HepG2 (cell line): ENCODE measurements around the gene TCF25. TPM values are rescaled to one million over a fixed set of nuclear protein-coding genes. Genes with fewer than 3 reads are reported as not detected.

Experiments
- ATAC-seq: fragments of 200-7000 bp; cut with Tn5 transposase; 3 replicates; pipeline ENCODE4 v1.9.1; 2020; ENCODE audit warnings: mild to moderate bottlenecking, moderate library complexity
- BruUV-seq: library from RNA; stranded (reverse); fragments of 400-500 nt; replicated peaks from 2 replicates; lab custom pipeline; 2021; lab: Mats Ljungman, UMichigan
- CTCF ChIA-PET: fragments of 300-600 bp; formaldehyde crosslinking; extraction: SDS; loops from one replicate; lab custom pipeline; 2021; ENCODE audit warnings: low total read pairs, inconsistent platforms, low intra/inter-chr PET ratio; lab: Yijun Ruan, JAX
- POLR2A ChIA-PET: fragments of 350-600 bp; sonication (Branson Sonifier 250); formaldehyde crosslinking; loops from one replicate; lab custom pipeline; 2020; ENCODE audit warnings: antibody characterized with exemption, inconsistent platforms; lab: Yijun Ruan, JAX
- DNase-seq: peaks from one replicate; pipeline ENCODE4 v3.0.0-alpha.2; 2015; ENCODE audit warnings: low spot score
- FAIRE-seq: peaks from 3 replicates; lab custom pipeline; 2011; peaks lifted over from hg19 to GRCh38; lab: Jason Lieb, UNC
- H2AFZ ChIP-seq: one replicate; pipeline ENCODE4 v1.6.1; 2011; ENCODE audit warnings: low read length, inconsistent platforms
- H3K27ac ChIP-seq: fragments of 300-600 bp; 3 replicates; pipeline ENCODE4 v1.8.0; 2011; ENCODE audit warnings: mixed run types, mild to moderate bottlenecking, mixed read lengths, low read length, inconsistent platforms; ENCODE audit not compliant: insufficient read depth; ENCODE audit errors: extremely low read length
- H3K27me3 ChIP-seq, 2 experiments: fragments of 200-600 bp in 1 of 2; 2 replicates in 1 of 2; 3 replicates in 1 of 2; pipeline versions ENCODE4 v1.6.0 to v1.8.0; 2011; ENCODE audit warnings: low read length in 2 of 2, mild to moderate bottlenecking in 2 of 2, moderate library complexity in 2 of 2, inconsistent platforms in 1 of 2; ENCODE audit not compliant: insufficient read depth in 2 of 2, control insufficient read depth in 1 of 2
- H3K36me3 ChIP-seq, 2 experiments: fragments of 200-600 bp in 1 of 2; replicated peaks in 1 of 2; 2 replicates in 1 of 2; 3 replicates in 1 of 2; pipeline versions ENCODE4 v1.5.1 to v1.8.0; 2011; ENCODE audit warnings: low read length in 2 of 2, inconsistent platforms in 1 of 2; ENCODE audit not compliant: insufficient read depth in 2 of 2, control insufficient read depth in 1 of 2
- H3K4me1 ChIP-seq: 2 replicates; pipeline ENCODE4 v1.5.1; 2012; ENCODE audit warnings: low read length, inconsistent platforms; ENCODE audit not compliant: insufficient read depth
- H3K4me2 ChIP-seq: 2 replicates; pipeline ENCODE4 v1.6.0; 2011; ENCODE audit warnings: low read depth, low read length, inconsistent platforms
- H3K4me3 ChIP-seq, 3 experiments: fragments of 200-600 bp in 1 of 3; sonication (generic), shearing (Covaris generic) in 1 of 3; replicated peaks in 1 of 3; 2 replicates each; pipeline ENCODE4 v1.5.1; 2011 to 2016; ENCODE audit warnings: low read length in 3 of 3, inconsistent platforms in 2 of 3, low read depth in 2 of 3, mild to moderate bottlenecking in 2 of 3, control low read depth in 1 of 3, mixed read lengths in 1 of 3; ENCODE audit not compliant: insufficient read depth in 1 of 3
- H3K79me2 ChIP-seq: one replicate; pipeline ENCODE4 v1.6.1; 2011; ENCODE audit warnings: low read length, inconsistent platforms; ENCODE audit not compliant: insufficient read depth
- H3K9ac ChIP-seq: 2 replicates; pipeline ENCODE4 v1.6.0; 2011; ENCODE audit warnings: mild to moderate bottlenecking, low read depth, low read length, inconsistent platforms; ENCODE audit not compliant: insufficient read depth
- H3K9me3 ChIP-seq: 2 replicates; pipeline ENCODE4 v1.5.1; 2012; ENCODE audit warnings: mild to moderate bottlenecking, low read length
- H4K20me1 ChIP-seq: 2 replicates; pipeline ENCODE4 v1.6.0; 2011; ENCODE audit warnings: inconsistent platforms, mild to moderate bottlenecking, low read length, moderate library complexity; ENCODE audit not compliant: insufficient read depth
- AGO1 ChIP-seq: fragments of 200-400 bp; formaldehyde crosslinking; IDR thresholded peaks from 2 replicates; pipeline ENCODE4 v1.6.1; 2017; ENCODE audit warnings: mild to moderate bottlenecking, low read depth, low read length, moderate library complexity; ENCODE audit not compliant: poor library complexity, severe bottlenecking
- DMTF1 ChIP-seq: sonication (generic); formaldehyde crosslinking; IDR thresholded peaks from 2 replicates; pipeline ENCODE4 v1.4.0; 2020; ENCODE audit warnings: mild to moderate bottlenecking, missing genetic modification reagents
- ELF3 ChIP-seq: IDR thresholded peaks from 2 replicates; pipeline ENCODE4 v1.6.1; 2016; ENCODE audit warnings: missing genetic modification reagents, missing compliant biosample characterization
- ESRRA ChIP-seq: sonication (generic); formaldehyde crosslinking; IDR thresholded peaks from 2 replicates; pipeline ENCODE4 v1.5.1; 2020; ENCODE audit warnings: mild to moderate bottlenecking, low read depth, missing genetic modification reagents
- KDM1A ChIP-seq: IDR thresholded peaks from 2 replicates; pipeline ENCODE4 v1.6.1; 2016; ENCODE audit warnings: missing compliant biosample characterization
- NFIC ChIP-seq: IDR thresholded peaks from 2 replicates; pipeline ENCODE4 v1.6.1; 2012; ENCODE audit warnings: mild to moderate bottlenecking, low read length, inconsistent platforms
- REXO4 ChIP-seq: sonication (generic); formaldehyde crosslinking; IDR thresholded peaks from 2 replicates; pipeline ENCODE4 v1.8.0; 2022; ENCODE audit warnings: missing genetic modification reagents, mild to moderate bottlenecking, borderline replicate concordance
- SP2 ChIP-seq: sonication (generic); formaldehyde crosslinking; IDR thresholded peaks from 2 replicates; pipeline ENCODE4 v1.5.1; 2020; ENCODE audit warnings: mild to moderate bottlenecking, missing genetic modification reagents
- WIZ ChIP-seq: sonication (generic); formaldehyde crosslinking; IDR thresholded peaks from 2 replicates; pipeline ENCODE4 v1.5.1; 2020; ENCODE audit warnings: mild to moderate bottlenecking, missing genetic modification reagents
- ZBTB33 ChIP-seq: sonication (generic); formaldehyde crosslinking; IDR thresholded peaks from 2 replicates; pipeline ENCODE4 v1.4.0; 2020; ENCODE audit warnings: missing genetic modification reagents
- ZHX2 ChIP-seq, 2 experiments: sonication (generic) in 1 of 2; formaldehyde crosslinking in 1 of 2; IDR thresholded peaks; 2 replicates each; pipeline versions ENCODE4 v1.6.1 to v1.9.0; 2014 to 2022; ENCODE audit warnings: antibody characterized with exemption in 1 of 2, borderline replicate concordance in 1 of 2, inconsistent platforms in 1 of 2, low read depth in 1 of 2, missing genetic modification reagents in 1 of 2
- ZNF292 ChIP-seq: sonication (generic); formaldehyde crosslinking; IDR thresholded peaks from 2 replicates; pipeline ENCODE4 v1.8.1; 2022; ENCODE audit warnings: mild to moderate bottlenecking, low read depth, missing genetic modification reagents, borderline replicate concordance
- ZNF432 ChIP-seq: sonication (generic); formaldehyde crosslinking; IDR thresholded peaks from 2 replicates; pipeline ENCODE4 v1.5.0; 2020; ENCODE audit warnings: missing genetic modification reagents, mild to moderate bottlenecking, borderline replicate concordance
- ZNF746 ChIP-seq: sonication (generic); formaldehyde crosslinking; IDR thresholded peaks from 2 replicates; pipeline ENCODE4 v1.8.0; 2022; ENCODE audit warnings: mild to moderate bottlenecking, missing genetic modification reagents
- ZNF777 ChIP-seq: sonication (generic); formaldehyde crosslinking; IDR thresholded peaks from 2 replicates; pipeline ENCODE4 v1.4.0; 2020; ENCODE audit warnings: missing genetic modification reagents
- WGBS: methylation state at CpG from one replicate; pipeline ENCODE4 v1.1.6; 2017; ENCODE audit warnings: low lambda C conversion rate; 5-methylcytosine and 5-hydroxymethylcytosine counted together
- in situ Hi-C: cut with HindIII; loops from 2 replicates; pipeline ENCODE4 v1.10.0; 2017; ENCODE audit warnings: low pct_unique_long_range_greater_than_20kb; ENCODE audit not compliant: extremely low pct_ligation_motif_present
- intact Hi-C: fragments of 100-400 bp; cut with micrococcal nuclease; formaldehyde crosslinking; loops from one replicate; pipeline ENCODE4 v1.10.0; 2022; ENCODE audit not compliant: unreplicated experiment
- polyA plus RNA-seq, 8 experiments: library from polyadenylated mRNA; depleted of rRNA in 3 of 8; stranded (reverse) in 7 of 8; unstranded in 1 of 8; fragments of >200 nt; fragmentation: Illumina TruSeq in 4 of 8; extraction: Trizol in 4 of 8; gene quantifications; 2 replicates each; pipeline versions ENCODE4 v1.2.1 to v1.2.3, GENCODE V29; 2011 to 2016; ENCODE audit warnings: low read depth in 4 of 8, missing spikeins in 1 of 8, mixed read lengths in 1 of 8; ENCODE audit not compliant: insufficient read depth in 1 of 8
- total RNA-seq, 5 experiments: library from RNA; depleted of rRNA; stranded (reverse); fragments of >200 nt; fragmentation: Illumina TruSeq; extraction: Trizol; gene quantifications; 2 replicates each; pipeline ENCODE4 v1.2.3, GENCODE V29; 2016; ENCODE audit warnings: low read depth in 1 of 5

Gene TCF25
- total and polyA plus RNA-seq, 2 of the 13 experiments (the other 11 are each of a cell fraction or from before 2014, with no cell fraction given) = 138 to 206 TPM

GRCh38 chr16:89845417-89845816, 28.0 kb upstream of the TCF25 start:
- H3K9ac ChIP-seq = no peak overlapping the region
- FAIRE-seq (no peak), DNase-seq (no peak), ATAC-seq (no peak)
- intact Hi-C loops = no loop called here
- CTCF ChIA-PET = no interaction called here
- H3K79me2 ChIP-seq = no peaks in the 10 kb centered on the region
- no peak overlapping the region for H3K4me2 ChIP-seq
- 89% methylated on average over 10 of the region's 13 CpGs for WGBS
- H3K36me3 ChIP-seq = peaks cover 3 to 4% of the 10 kb centered on the region in 2 experiments; a peak in 2 of 5 replicates
- no TSS peak for BruUV-seq
- no peaks in the 10 kb centered on the region for H3K9me3 ChIP-seq
- no peak overlapping the region for H3K27ac ChIP-seq
- peaks cover 23% of the 10 kb centered on the region for H3K4me1 ChIP-seq
- no peak overlapping the region for H3K4me3 ChIP-seq
- in situ Hi-C loops = no loop called here
- TF ChIP-seq ZNF777 (CRISPR knock-in tag) (no peak), ELF3 (CRISPR knock-in tag) (no peak), ZNF746 (CRISPR knock-in tag) (no peak), NFIC (no peak), ESRRA (CRISPR knock-in tag) (no peak), ZNF292 (CRISPR knock-in tag) (no peak), DMTF1 (CRISPR knock-in tag) (no peak), ZHX2 (IDR thresholded peaks at IDR 0.05; ENCODE audit: low read depth) (no peak), ZHX2 (CRISPR knock-in tag; IDR thresholded peaks at IDR 0.05; ENCODE audit: borderline replicate concordance) (no peak), KDM1A (no peak), ZBTB33 (CRISPR knock-in tag) (peak; percentile 65), SP2 (CRISPR knock-in tag) (no peak), WIZ (CRISPR knock-in tag) (no peak), REXO4 (CRISPR knock-in tag) (no peak), AGO1 (peak; percentile 9), ZNF432 (CRISPR knock-in tag) (no peak)
- no peaks in the 10 kb centered on the region for H3K27me3 ChIP-seq
- POLR2A ChIA-PET = interaction anchor here (0.9 to 1.0 kb wide), 2 partner anchors 23 to 76 kb away, joined by 3 read pairs; no protein-coding TSS in a partner anchor
- no peak overlapping the region for H2AFZ ChIP-seq
- H4K20me1 ChIP-seq = no peaks in the 10 kb centered on the region; the same call in 1 of the 2 replicates
